Transverse colon (tissue), 4 donors: ENCODE data around the gene CA12. TPM values are rescaled to one million over a fixed set of nuclear protein-coding genes. Genes with fewer than 3 reads are reported as not detected.

Experiments
- DNase-seq: peaks from one replicate; pipeline ENCODE4 v3.0.0-alpha.2; 2019
- H3K27ac ChIP-seq, 4 donors: fragments of 200-600 bp; sonication (generic); 2 replicates each; pipeline ENCODE4 v1.5.1; 2016 to 2018; ENCODE audit warnings: inconsistent platforms in 4 of 4
- H3K27me3 ChIP-seq: fragments of 200-600 bp; sonication (generic); 2 replicates; pipeline ENCODE4 v1.5.1; 2017; ENCODE audit warnings: inconsistent platforms
- H3K36me3 ChIP-seq, 4 donors: fragments of 200-600 bp; sonication (generic); 2 replicates each; pipeline ENCODE4 v1.5.1; 2017 to 2019; ENCODE audit warnings: inconsistent platforms in 4 of 4
- H3K4me1 ChIP-seq, 4 donors: fragments of 200-600 bp; sonication (generic); 2 replicates each; pipeline ENCODE4 v1.5.1; 2017 to 2020; ENCODE audit warnings: inconsistent platforms in 4 of 4
- H3K4me3 ChIP-seq, 4 donors: fragments of 200-600 bp; sonication (generic); 1 replicate in 1 of 4; 2 replicates in 3 of 4; pipeline versions ENCODE4 v1.5.1 to v1.6.1; 2017 to 2019; ENCODE audit warnings: inconsistent platforms in 4 of 4
- H3K9me3 ChIP-seq, 2 donors: fragments of 200-600 bp; sonication (generic); 2 replicates each; pipeline ENCODE4 v1.5.1; 2017 to 2019; ENCODE audit warnings: inconsistent platforms in 2 of 2
- EP300 ChIP-seq: sonication (generic); formaldehyde crosslinking; IDR thresholded peaks from one replicate; pipeline ENCODE4 v1.6.1; 2017; ENCODE audit warnings: antibody characterized with exemption, low read depth
- POLR2A ChIP-seq: fragments of 450-650 bp; IDR thresholded peaks from one replicate; pipeline ENCODE4 v1.6.1; 2016; ENCODE audit warnings: antibody characterized with exemption, mild to moderate bottlenecking, moderate library complexity
- POLR2AphosphoS5 ChIP-seq, 3 donors: sonication (generic); formaldehyde crosslinking; IDR thresholded peaks; one replicate each; pipeline ENCODE4 v1.6.1; 2016; ENCODE audit warnings: antibody characterized with exemption in 3 of 3
- WGBS, 2 donors: methylation state at CpG; one replicate each; pipeline ENCODE4 v1.1.5; 2018; ENCODE audit warnings: low coverage in 1 of 2; 5-methylcytosine and 5-hydroxymethylcytosine counted together
- in situ Hi-C, 4 donors: fragments of 200-750 bp; cut with MboI; loops; one replicate each; pipeline versions ENCODE4 v1.15.0 to v1.15.1; 2017; ENCODE audit warnings: low sequenced_read_pairs in 3 of 4, low pct_ligation_motif_present in 1 of 4, low pct_unique_long_range_greater_than_20kb in 1 of 4
- intact Hi-C: fragments of 100-400 bp; cut with DNase I; formaldehyde crosslinking; loops from one replicate; pipeline ENCODE4 v1.15.1; 2023; ENCODE audit warnings: low total_unique reads
- total RNA-seq, 4 donors: library from RNA; depleted of rRNA; stranded (reverse); fragments of >200 nt; gene quantifications; one replicate each; pipeline ENCODE4 v1.1.0, GENCODE V29; 2016
- TF ChIP-seq, protein P1 (sequence below), 5 experiments: fragments of 200-600 bp in 3 of 5; fragments of 450-650 bp in 2 of 5; sonication (generic) in 3 of 5; IDR thresholded peaks; 1 replicate in 2 of 5; 2 replicates in 3 of 5; pipeline ENCODE4 v1.5.1; 2016 to 2017; ENCODE audit warnings: antibody characterized with exemption in 5 of 5, inconsistent platforms in 3 of 5, mild to moderate bottlenecking in 2 of 5, moderate library complexity in 1 of 5

Gene CA12
- total RNA-seq, 4 donors from 2014 or later, result 121 to 392 (median 329) TPM

DNA sequence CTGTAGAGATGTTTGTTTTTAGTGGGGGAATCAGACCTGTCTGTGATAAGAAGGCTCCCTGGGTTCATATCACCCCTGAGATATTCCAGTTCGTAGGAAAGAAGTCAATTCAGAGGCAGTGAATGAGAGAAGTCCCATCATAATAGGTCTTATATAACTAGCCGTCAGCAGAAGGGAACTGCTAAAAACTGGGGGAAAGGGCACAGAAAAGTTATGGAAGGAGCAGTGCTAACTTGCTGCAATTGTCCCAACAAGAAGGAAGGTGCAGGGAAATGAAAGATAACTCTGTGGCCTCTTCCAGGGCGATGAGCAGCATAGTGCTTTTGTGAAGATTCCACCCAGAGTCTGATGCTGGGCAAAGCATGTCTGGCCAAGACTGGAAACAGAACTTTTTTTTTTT lies 9.0 kb upstream of the CA12 start:
- Histone ChIP-seq H3K27ac (peak overlapping the region; percentile 54 to 72 (median 64)), H3K4me1 (peaks cover 2 to 28% (median 18%) of the 10 kb centered on the region in 4 donors), H3K4me3 (peak overlapping the region in 1 of 4 donors; percentile 16), H3K27me3 (no peaks in the 10 kb centered on the region), H3K9me3 (no peaks in the 10 kb centered on the region), H3K36me3 (no peaks in the 10 kb centered on the region)
- 37 to 45% methylated on average over 2 to 3 of the region's 3 CpGs for WGBS, 2 donors
- no peak for DNase-seq
- TF ChIP-seq EP300, result no peak
- TF ChIP-seq POLR2A, result no peak
- TF ChIP-seq POLR2AphosphoS5 (IDR thresholded peaks at IDR 0.05), result no peak
- TF ChIP-seq, protein P1, sequence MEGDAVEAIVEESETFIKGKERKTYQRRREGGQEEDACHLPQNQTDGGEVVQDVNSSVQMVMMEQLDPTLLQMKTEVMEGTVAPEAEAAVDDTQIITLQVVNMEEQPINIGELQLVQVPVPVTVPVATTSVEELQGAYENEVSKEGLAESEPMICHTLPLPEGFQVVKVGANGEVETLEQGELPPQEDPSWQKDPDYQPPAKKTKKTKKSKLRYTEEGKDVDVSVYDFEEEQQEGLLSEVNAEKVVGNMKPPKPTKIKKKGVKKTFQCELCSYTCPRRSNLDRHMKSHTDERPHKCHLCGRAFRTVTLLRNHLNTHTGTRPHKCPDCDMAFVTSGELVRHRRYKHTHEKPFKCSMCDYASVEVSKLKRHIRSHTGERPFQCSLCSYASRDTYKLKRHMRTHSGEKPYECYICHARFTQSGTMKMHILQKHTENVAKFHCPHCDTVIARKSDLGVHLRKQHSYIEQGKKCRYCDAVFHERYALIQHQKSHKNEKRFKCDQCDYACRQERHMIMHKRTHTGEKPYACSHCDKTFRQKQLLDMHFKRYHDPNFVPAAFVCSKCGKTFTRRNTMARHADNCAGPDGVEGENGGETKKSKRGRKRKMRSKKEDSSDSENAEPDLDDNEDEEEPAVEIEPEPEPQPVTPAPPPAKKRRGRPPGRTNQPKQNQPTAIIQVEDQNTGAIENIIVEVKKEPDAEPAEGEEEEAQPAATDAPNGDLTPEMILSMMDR (IDR thresholded peaks at IDR 0.05), result no peak
- in situ Hi-C loops (no loop called here), intact Hi-C loops (no loop called here)

GRCh38 chr15:63389902-63390670 lies 8.4 kb upstream of the CA12 start:
- Histone ChIP-seq H3K4me1 (peaks cover 2 to 28% (median 17%) of the 10 kb centered on the region in 4 donors), H3K4me3 (peak overlapping the region in 1 of 4 donors; percentile 16), H3K36me3 (no peaks in the 10 kb centered on the region), H3K27ac (peak overlapping the region; percentile 54 to 72 (median 64)), H3K27me3 (no peaks in the 10 kb centered on the region), H3K9me3 (no peaks in the 10 kb centered on the region)
- TF ChIP-seq POLR2A (peak; percentile 17), EP300 (no peak), POLR2AphosphoS5 (IDR thresholded peaks at IDR 0.05) (peak in 2 of 3 donors; percentile 45 to 80)
- TF ChIP-seq, protein P1 (IDR thresholded peaks at IDR 0.05), result no peak
- WGBS, 2 donors, result 37 to 52% methylated on average over 4 to 6 of the region's 6 CpGs
- DNase-seq, result peak; percentile 96
- in situ Hi-C loops, result no loop called here
- intact Hi-C loops, result no loop called here

GRCh38 chr15:63388511-63388910 lies 6.9 kb upstream of the CA12 start:
- in situ Hi-C loops, result no loop called here
- Histone ChIP-seq H3K27ac (no peak overlapping the region), H3K4me3 (no peak overlapping the region), H3K27me3 (no peaks in the 10 kb centered on the region), H3K36me3 (no peaks in the 10 kb centered on the region), H3K9me3 (no peaks in the 10 kb centered on the region), H3K4me1 (peaks cover 2 to 28% (median 17%) of the 10 kb centered on the region in 4 donors)
- TF ChIP-seq, protein P1 (IDR thresholded peaks at IDR 0.05), result no peak
- TF ChIP-seq EP300, result no peak
- no peak for TF ChIP-seq POLR2A
- TF ChIP-seq POLR2AphosphoS5 (IDR thresholded peaks at IDR 0.05), result no peak
- intact Hi-C loops, result no loop called here
- WGBS, 2 donors, result 83 to 93% methylated on average over 1 to 5 of the region's 5 CpGs
- DNase-seq, result no peak

DNA sequence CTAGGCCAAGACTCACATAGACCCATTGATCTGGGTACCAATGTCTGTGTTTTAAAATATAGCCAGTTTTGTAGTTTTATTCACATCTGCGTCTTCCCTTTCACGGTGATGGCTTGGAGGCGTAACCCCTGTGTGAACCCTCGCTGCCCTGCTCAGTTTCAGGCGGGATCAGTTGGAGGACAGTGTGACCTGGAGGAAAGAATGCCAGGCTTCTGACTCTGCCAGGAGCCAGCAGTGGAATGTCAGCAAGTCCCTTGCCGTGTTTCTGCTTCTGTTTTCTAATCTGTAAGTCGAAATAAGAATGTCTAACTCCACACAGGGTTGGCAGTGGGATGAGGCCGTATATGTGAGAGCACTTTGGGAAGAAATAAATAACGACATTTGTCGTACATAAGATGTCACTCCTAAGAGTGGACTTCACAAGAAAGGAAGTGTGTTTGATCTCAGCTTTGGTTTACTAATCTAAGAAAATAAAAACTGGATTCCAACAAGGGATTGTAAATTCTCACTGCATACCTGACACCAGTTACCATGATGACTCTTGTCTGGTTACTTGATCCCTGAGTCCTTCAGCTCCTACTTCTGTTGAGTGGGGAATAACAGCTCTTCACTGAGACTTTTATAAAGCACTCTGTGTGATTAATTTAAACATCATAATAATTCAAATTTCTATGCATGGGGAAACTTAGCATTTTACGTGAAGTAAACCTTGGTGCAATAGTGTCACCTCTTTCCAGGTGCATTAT lies 6.3 kb upstream of the CA12 start:
- Histone ChIP-seq H3K27me3 (no peaks in the 10 kb centered on the region), H3K27ac (no peak overlapping the region), H3K4me1 (peaks cover 2 to 27% (median 17%) of the 10 kb centered on the region in 4 donors), H3K36me3 (no peaks in the 10 kb centered on the region), H3K9me3 (no peaks in the 10 kb centered on the region), H3K4me3 (no peak overlapping the region)
- in situ Hi-C loops (no loop called here), intact Hi-C loops (no loop called here)
- TF ChIP-seq POLR2AphosphoS5 (IDR thresholded peaks at IDR 0.05) (no peak), POLR2A (no peak), EP300 (no peak)
- TF ChIP-seq, protein P1 (IDR thresholded peaks at IDR 0.05), result no peak
- 76 to 100% methylated on average over 1 to 11 of the region's 11 CpGs for WGBS, 2 donors
- no peak for DNase-seq
